Measurements from ENCODE around the gene LAMA3. TPM values are rescaled to one million over a fixed set of nuclear protein-coding genes. Genes with fewer than 3 reads are reported as not detected.

Gene LAMA3
- total RNA-seq, 1 experiment from 2014 or later = 8.1 TPM

DNA sequence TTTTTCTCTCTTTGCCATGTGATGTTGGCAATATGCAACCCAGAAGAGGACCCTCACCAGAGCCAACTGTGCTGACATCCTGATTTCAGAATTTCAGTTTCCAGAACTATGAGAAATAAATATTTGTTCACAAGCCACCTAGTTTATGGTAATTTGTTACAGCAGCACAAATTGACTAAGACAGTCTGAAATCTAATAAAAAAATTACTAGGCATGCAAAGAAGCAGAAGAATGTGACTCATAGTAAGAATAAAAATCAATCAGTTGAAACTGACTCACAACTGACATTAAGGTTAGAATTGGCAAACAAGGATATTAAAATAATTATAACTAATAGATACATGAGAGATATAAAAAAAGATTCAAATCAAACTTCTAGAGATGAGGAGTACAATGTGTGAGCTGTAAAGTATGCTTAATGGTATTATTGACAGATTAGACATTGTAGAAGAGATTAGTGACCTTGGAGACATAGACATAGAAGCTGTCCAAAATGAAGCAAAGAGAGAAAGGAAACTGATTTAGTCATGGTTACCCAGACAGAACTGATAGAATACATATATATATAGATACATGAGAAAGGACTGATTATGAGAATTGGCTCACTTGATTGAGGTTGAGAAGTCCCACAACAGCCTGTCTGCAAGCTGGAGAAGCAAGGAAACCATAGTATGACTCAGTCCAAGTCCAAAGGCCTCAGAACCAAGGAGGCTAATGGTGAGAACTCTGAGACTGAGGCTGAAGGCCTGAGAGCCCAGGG is 297.5 kb downstream of the LAMA3 start:
- ATAC-seq = no peak
- POLR2A ChIA-PET = no interaction called here
- H3K27ac ChIP-seq (ENCODE audit: low read length) = no peak overlapping the region

DNA sequence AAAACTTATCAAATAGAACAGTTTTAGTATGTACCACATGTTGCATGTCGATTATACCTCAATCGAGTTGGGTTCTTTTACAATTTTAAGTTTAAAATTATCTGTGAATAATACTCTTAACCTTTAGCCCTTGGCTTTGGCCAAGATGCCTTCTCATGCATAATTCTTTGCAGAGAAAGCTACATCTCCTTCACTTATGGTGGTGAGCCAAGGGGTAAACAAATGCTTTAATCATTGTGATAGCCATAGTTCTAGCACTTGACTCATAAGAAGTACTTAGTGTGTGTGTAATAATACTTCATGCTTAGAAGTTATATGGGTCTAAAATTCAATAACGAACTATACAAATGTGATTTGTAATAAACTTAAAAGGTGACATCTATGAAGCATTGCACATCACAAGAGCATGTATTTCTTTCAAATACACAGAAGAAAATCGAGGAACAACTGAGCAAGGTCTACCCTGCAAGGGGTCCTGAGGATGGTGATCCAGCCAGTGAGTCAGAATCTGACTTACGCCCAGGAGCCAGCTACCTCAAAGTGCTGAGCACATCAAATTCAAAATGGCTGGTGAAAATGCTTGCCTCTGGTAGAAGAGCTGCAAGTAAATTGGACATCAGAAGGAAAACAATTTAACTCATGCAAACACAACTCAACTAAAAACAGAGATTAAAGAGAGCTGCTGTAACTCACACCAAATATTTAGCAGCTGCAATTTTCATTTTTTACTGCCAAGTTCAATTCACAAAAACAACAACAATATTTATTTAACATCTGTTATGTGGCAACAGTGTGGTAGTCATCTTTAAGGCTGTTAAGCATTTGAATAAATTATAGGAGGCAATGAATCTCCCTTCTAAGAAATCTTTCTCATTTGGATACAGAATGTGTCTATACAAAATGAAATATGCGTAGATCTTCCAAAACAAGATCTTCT is 301.5 kb downstream of the LAMA3 start:
- DNase-seq (ENCODE audit: low read depth, low spot score) = no peak
- POLR2A ChIA-PET = no interaction called here

More for the DNA sequence above, 297.5 kb downstream of the LAMA3 start:
- no TSS peak for BruUV-seq (replicated peaks)
- Histone ChIP-seq H3K9me3 (ENCODE audit: control insufficient read depth, insufficient read depth, low read depth, low read length) (no peaks in the 10 kb centered on the region), H3K27me3 (ENCODE audit: control insufficient read depth, insufficient read depth, low read length) (peaks cover 5% of the 10 kb centered on the region), H3K4me1 (ENCODE audit: control insufficient read depth, insufficient read depth, low read length) (no peaks in the 10 kb centered on the region), H3K4me3 (ENCODE audit: low read depth in 2 of 2, low read length in 2 of 2) (no peak overlapping the region), H3K36me3 (ENCODE audit: control insufficient read depth, insufficient read depth, low read length) (no peaks in the 10 kb centered on the region)
- TF ChIP-seq SIN3A (IDR thresholded peaks at IDR 0.05; ENCODE audit: borderline replicate concordance, insufficient read depth, low read depth, low read length) (no peak), POLR2AphosphoS5 (IDR thresholded peaks at IDR 0.05; ENCODE audit: low read depth, low read length) (no peak), TCF7L2 (IDR thresholded peaks at IDR 0.05; ENCODE audit: low read depth, low read length) (no peak)
- TF ChIP-seq, protein P1, sequence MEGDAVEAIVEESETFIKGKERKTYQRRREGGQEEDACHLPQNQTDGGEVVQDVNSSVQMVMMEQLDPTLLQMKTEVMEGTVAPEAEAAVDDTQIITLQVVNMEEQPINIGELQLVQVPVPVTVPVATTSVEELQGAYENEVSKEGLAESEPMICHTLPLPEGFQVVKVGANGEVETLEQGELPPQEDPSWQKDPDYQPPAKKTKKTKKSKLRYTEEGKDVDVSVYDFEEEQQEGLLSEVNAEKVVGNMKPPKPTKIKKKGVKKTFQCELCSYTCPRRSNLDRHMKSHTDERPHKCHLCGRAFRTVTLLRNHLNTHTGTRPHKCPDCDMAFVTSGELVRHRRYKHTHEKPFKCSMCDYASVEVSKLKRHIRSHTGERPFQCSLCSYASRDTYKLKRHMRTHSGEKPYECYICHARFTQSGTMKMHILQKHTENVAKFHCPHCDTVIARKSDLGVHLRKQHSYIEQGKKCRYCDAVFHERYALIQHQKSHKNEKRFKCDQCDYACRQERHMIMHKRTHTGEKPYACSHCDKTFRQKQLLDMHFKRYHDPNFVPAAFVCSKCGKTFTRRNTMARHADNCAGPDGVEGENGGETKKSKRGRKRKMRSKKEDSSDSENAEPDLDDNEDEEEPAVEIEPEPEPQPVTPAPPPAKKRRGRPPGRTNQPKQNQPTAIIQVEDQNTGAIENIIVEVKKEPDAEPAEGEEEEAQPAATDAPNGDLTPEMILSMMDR (IDR thresholded peaks at IDR 0.05) = no peak
- TF ChIP-seq, protein P2, sequence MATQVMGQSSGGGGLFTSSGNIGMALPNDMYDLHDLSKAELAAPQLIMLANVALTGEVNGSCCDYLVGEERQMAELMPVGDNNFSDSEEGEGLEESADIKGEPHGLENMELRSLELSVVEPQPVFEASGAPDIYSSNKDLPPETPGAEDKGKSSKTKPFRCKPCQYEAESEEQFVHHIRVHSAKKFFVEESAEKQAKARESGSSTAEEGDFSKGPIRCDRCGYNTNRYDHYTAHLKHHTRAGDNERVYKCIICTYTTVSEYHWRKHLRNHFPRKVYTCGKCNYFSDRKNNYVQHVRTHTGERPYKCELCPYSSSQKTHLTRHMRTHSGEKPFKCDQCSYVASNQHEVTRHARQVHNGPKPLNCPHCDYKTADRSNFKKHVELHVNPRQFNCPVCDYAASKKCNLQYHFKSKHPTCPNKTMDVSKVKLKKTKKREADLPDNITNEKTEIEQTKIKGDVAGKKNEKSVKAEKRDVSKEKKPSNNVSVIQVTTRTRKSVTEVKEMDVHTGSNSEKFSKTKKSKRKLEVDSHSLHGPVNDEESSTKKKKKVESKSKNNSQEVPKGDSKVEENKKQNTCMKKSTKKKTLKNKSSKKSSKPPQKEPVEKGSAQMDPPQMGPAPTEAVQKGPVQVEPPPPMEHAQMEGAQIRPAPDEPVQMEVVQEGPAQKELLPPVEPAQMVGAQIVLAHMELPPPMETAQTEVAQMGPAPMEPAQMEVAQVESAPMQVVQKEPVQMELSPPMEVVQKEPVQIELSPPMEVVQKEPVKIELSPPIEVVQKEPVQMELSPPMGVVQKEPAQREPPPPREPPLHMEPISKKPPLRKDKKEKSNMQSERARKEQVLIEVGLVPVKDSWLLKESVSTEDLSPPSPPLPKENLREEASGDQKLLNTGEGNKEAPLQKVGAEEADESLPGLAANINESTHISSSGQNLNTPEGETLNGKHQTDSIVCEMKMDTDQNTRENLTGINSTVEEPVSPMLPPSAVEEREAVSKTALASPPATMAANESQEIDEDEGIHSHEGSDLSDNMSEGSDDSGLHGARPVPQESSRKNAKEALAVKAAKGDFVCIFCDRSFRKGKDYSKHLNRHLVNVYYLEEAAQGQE (IDR thresholded peaks at IDR 0.05; ENCODE audit: insufficient read depth in 1 of 2, low read depth in 2 of 2, low read length in 1 of 2) = no peak
- intact Hi-C loops (cut with micrococcal nuclease; ENCODE audit: unreplicated experiment) (no loop called here), in situ Hi-C loops (cut with HindIII; ENCODE audit: low pct_unique_long_range_greater_than_20kb, low sequenced_read_pairs) (no loop called here)
- DNase-seq (ENCODE audit: low read depth, low spot score) = no peak
- CTCF ChIA-PET = no interaction called here

More for the DNA sequence above, 301.5 kb downstream of the LAMA3 start:
- no TSS peak for BruUV-seq (replicated peaks)
- 0 out of 2 replicates have a peak, but pooled peaks cover 3% of the 10 kb centered on the region for H3K4me1 ChIP-seq (ENCODE audit: control insufficient read depth, insufficient read depth, low read length)
- peaks cover 5% of the 10 kb centered on the region for H3K27me3 ChIP-seq (ENCODE audit: control insufficient read depth, insufficient read depth, low read length)
- H3K9me3 ChIP-seq (ENCODE audit: control insufficient read depth, insufficient read depth, low read depth, low read length) = no peaks in the 10 kb centered on the region
- no peaks in the 10 kb centered on the region for H3K36me3 ChIP-seq (ENCODE audit: control insufficient read depth, insufficient read depth, low read length)
- intact Hi-C loops (cut with micrococcal nuclease; ENCODE audit: unreplicated experiment) (no loop called here), in situ Hi-C loops (cut with HindIII; ENCODE audit: low pct_unique_long_range_greater_than_20kb, low sequenced_read_pairs) (no loop called here)
- no peak overlapping the region for H3K4me3 ChIP-seq (ENCODE audit: low read depth in 2 of 2, low read length in 2 of 2)
- no peak overlapping the region for H3K27ac ChIP-seq (ENCODE audit: low read length)
- TF ChIP-seq, protein P1 (IDR thresholded peaks at IDR 0.05) = no peak
- TF ChIP-seq SIN3A (IDR thresholded peaks at IDR 0.05; ENCODE audit: borderline replicate concordance, insufficient read depth, low read depth, low read length) = no peak
- TF ChIP-seq POLR2AphosphoS5 (IDR thresholded peaks at IDR 0.05; ENCODE audit: low read depth, low read length) = no peak
- TF ChIP-seq, protein P2 (IDR thresholded peaks at IDR 0.05; ENCODE audit: insufficient read depth in 1 of 2, low read depth in 2 of 2, low read length in 1 of 2) = no peak
- TF ChIP-seq TCF7L2 (IDR thresholded peaks at IDR 0.05; ENCODE audit: low read depth, low read length) = no peak
- CTCF ChIA-PET = no interaction called here
- no peak for ATAC-seq

All from Panc1 (cell line).